T47D (cell line): ENCODE results near the gene CNR1.

Experiments used
- DNase-seq, 2 experiments: peaks; one replicate each; pipeline versions ENCODE4 v3.0.0 to v3.0.0-alpha.2; 2011 to 2012; ENCODE audit warnings: low read depth in 1 of 2, low spot score in 1 of 2
- JUND ChIP-seq: IDR thresholded peaks from 2 replicates; pipeline ENCODE4 v1.6.1; 2012; ENCODE audit warnings: low read depth
- in situ Hi-C: cut with HindIII; loops from 2 replicates; pipeline ENCODE4 v1.10.0; 2016; ENCODE audit warnings: low sequenced_read_pairs, low pct_unique_long_range_greater_than_20kb

Gene CNR1

DNA sequence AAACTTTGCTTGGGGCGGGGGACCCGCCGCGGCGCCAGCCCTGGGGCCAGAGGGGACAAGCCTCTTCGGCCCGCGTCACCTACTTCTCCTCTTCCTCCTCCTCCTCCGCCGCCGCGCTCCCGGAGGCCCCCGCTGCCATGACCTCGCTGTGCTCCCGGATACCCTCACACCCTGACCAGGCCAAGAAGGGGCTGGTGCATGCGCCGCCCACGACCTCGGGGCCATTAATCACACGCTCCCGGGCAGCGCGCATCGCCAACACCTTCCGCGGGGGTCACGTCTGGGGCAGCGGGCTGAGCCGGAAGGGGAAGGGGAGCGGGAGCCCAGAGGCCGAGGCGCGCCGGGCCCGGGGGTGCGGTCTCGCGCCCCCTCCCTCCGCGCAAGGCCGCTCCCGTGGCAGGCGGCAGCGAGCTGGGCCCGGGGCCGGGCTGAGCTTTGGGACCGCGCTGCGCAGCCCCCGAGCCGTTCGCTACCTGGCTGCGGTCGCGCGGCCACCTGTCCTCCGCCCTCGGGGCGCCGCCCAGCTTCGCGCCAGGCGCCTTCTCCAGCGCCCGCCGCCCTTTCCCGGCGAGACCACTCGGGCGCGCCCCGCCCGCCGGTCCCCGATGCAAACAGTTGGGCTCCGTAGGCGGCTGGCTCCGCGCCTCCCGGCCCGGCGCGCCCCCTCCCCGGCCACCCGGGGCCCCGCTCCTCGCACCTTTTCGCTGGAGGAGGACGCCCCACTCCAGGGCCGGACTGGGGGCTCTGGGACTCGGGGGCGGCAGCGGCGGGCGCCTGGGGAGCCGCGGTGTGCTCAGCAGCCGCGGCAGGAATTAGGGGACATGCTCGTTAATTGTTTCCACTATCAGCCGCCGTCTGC, 575 bp upstream of the CNR1 start:
- in situ Hi-C loops = no loop called here
- no peak for DNase-seq

DNA sequence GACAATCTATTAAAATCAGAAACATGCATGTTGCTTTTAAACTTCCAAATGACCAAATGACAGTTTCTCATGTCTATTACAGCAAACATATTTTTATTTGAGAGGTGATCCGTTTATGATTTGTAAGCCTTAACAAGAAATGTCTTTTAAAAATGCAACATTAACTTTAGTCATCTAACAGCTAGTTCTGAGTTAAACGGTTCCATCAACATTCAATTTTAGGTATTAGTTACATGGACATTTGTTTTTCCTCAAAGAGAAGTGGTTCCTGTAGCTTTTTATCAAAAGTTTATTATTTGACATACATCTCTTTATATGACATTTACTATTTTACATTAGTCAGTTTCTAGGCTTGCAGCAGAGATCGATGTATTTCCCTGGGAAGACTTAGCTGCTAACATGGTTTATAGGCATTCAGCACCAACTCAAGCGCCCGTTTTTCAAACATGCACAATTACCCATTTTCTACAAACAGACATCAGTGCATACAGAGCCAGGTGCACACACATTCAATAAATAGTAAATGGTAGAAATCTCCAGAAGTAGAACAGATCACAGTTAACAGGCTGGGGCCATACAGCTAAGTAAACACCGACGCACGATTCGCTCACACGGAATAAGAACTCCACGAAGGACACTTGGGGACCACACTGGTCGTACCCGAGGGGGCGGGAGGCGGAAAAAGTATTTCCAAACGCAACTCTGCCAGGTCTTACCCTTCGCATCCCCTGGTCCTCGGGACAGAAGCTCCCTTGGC, 882 bp downstream of the CNR1 start:
- no peak for DNase-seq
- in situ Hi-C loops = no loop called here
- no peak for TF ChIP-seq JUND

More for the DNA sequence above, 575 bp upstream of the CNR1 start:
- no peak for TF ChIP-seq JUND

DNA sequence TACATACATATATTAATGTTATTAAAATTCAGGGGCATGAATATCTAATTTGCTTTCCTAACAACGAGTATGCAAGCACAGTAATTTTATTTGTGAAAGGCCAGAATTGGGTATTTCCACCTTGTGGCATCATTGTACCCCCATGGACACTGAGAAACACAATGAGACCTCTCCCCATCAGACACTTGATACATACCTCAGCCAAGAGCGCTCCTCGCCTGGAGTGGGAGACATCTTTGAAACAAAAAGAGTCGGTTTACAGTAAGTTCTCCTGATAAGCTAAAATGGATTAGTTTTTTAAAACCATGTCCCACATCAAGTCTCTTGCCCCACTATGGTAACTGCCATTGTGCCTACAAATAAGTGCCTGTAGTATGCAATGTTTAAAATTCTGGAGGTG, 2.1 kb downstream of the CNR1 start:
- in situ Hi-C loops = no loop called here
- no peak for DNase-seq
- TF ChIP-seq JUND = no peak

- in situ Hi-C loops = no loop called here
- no peak for DNase-seq
- TF ChIP-seq JUND = no peak
These were observed 2.5 kb downstream of the CNR1 start for GRCh38 chr6:88163616-88164015.

GRCh38 chr6:88161940-88162339, 4.2 kb downstream of the CNR1 start:
- TF ChIP-seq JUND = no peak
- DNase-seq = no peak
- in situ Hi-C loops = no loop called here

DNA sequence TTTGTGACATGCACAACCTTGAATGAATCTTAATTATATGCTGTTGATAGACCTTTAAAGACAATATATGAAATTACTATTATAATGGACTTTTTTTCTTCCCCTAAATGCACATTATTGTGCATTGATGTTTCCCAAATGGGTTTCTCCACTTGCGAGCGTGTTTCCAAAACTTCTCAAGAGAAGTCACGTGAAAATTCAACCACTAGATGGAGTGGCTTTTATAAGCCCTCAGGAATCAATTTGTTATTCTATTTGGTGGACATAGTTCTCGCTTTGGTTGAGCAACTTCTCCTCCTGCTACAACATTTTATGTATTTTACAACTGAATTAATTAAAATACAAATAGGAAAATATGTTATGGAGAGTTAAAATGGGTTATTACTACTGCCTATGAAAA, 9.0 kb downstream of the CNR1 start:
- DNase-seq = no peak
- in situ Hi-C loops = no loop called here

DNA sequence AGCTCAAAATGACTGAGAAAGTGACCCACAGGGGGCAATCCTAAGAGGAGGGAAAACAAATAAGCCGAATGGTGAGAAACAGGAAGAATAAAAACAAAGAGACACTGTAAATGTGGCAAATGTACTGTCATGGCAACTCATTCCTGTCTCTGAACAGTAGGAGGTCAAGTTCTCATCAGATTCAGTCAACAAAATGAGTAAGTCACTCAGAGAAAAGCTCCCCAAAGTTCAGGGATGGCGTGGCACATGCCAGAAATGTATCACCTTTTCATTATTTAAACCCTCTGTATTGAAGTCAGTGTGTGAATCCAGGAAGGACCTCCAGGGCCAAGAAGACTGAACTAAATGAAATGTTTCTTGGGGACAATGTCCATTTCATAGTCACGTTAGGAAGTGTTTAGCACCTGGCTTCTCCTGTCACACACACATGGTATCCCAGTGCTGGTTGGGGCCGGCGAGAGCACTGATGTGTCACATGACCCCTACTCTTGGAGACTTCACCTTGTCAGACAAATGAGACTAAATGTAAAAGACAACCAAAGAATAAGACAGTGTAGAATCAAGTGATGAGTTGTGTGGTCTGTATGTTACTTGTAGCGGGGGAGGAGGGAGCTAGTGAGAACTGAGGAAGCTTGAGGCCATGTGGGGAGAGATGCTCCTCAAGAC, 20.7 kb downstream of the CNR1 start:
- in situ Hi-C loops = no loop called here
- no peak for TF ChIP-seq JUND

More for the DNA sequence above, 9.0 kb downstream of the CNR1 start:
- no peak for TF ChIP-seq JUND

DNA sequence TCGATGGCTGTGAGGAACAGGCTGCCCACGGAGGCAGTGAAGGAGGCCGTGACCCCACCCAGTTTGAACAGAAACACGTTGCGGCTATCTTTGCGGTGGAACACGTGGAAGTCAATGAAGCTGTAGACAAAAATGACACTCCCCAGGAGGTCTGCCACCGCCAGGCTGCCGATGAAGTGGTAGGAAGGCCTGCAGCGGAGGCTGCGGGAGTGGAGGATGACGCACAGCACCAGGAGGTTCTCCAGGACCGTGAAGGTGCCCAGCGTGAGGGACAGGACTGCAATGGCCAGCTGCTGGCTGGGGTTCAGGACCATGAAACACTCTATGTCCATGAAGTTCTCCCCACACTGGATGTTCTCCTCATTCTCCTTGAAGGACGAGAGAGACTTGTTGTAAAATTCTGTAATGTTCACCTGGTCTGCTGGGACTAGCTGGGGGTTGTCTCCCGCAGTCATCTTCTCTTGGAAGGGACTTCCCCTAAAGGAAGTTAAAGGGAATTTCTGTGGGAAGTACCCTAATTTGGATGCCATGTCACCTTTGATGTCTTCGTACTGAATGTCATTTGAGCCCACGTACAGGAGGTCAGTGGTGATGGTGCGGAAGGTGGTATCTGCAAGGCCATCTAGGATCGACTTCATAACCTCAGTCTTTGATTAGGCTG, 21.4 kb downstream of the CNR1 start:
- DNase-seq = no peak
- in situ Hi-C loops = no loop called here
- no peak for TF ChIP-seq JUND

More for the DNA sequence above, 20.7 kb downstream of the CNR1 start:
- DNase-seq = no peak

DNA sequence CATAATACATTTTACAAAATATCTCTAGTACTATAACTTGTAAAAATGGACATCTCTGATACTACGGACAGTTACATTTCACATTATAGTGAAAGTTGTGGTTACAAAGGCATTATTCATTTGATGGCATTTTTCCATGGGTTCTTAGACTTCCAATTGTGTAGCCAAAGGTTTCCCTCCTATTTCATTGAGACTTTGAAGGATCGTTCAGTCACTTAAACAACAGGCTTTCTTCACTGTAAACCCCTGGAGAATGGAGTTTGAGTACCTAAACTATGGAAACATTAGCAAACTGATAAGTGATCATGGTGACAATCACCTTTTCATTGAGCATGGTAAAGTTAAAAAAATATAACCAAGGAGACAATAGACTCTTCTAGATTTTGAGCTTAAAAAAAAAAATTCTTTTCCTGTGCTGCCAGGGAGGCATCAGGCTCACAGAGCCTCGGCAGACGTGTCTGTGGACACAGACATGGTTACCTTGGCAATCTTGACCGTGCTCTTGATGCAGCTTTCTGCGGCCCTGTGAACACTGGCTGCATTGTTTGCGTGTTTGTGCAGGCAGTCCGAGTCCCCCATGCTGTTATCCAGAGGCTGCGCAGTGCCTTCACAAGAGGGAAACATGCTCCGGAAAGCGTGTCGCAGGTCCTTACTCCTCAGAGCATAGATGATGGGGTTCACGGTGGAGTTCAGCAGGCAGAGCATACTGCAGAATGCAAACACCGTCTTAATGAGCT, 22.6 kb downstream of the CNR1 start:
- no peak for TF ChIP-seq JUND
- no peak for DNase-seq
- in situ Hi-C loops = no loop called here

GRCh38 chr6:88142297-88142668, 23.9 kb downstream of the CNR1 start:
- in situ Hi-C loops = no loop called here
- no peak for DNase-seq
- no peak for TF ChIP-seq JUND

DNA sequence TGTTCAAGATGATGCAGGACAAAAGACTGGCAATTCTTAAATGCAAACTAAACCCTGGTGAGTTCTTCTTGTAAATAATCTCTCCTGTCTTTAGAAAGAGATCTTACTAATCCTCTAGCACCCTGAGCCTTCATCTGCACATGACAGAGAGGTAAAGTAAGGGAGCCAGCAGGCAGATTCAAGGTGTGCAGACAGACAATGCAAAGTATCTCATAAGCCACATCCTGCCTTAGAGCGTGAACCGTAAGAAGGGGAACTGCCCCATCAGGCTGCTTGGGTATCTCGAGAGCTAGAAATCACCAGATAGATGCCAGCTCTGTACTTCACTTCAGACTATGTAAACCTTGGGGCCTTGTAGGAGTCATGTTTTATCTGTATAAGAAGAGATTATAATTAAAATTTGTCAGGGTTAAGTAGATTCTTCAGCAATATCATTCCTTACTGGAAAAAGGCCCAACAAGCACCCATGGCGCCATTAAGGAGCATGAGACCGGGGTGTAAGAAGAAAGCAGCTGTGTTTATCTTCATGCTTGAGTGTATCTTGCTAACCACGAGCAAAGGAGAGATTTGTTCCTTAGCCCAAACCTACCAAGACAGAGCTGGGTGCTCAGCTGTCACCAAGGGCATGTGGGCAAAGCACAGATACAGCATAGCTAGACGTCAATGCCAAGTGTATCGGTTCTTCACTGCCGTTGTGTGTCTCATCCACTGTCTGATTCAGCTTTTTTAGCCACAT, 24.4 kb downstream of the CNR1 start:
- in situ Hi-C loops = no loop called here
- no peak for TF ChIP-seq JUND
- DNase-seq = no peak
